GM12891 (cell line): ENCODE data around the gene EYA2.

Experiments used
- PAX5 ChIP-seq: IDR thresholded peaks from 2 replicates; pipeline ENCODE4 v1.6.1; 2011; ENCODE audit warnings: low read length, moderate library complexity, mild to moderate bottlenecking; ENCODE audit not compliant: insufficient read depth, severe bottlenecking
- POLR2A ChIP-seq: IDR thresholded peaks from 2 replicates; pipeline ENCODE4 v1.6.1; 2011; ENCODE audit warnings: low read depth, low read length, control low read depth
- POLR2AphosphoS5 ChIP-seq: IDR thresholded peaks from 2 replicates; pipeline ENCODE4 v1.6.1; 2011; ENCODE audit warnings: low read depth, low read length, control low read depth

DNA sequence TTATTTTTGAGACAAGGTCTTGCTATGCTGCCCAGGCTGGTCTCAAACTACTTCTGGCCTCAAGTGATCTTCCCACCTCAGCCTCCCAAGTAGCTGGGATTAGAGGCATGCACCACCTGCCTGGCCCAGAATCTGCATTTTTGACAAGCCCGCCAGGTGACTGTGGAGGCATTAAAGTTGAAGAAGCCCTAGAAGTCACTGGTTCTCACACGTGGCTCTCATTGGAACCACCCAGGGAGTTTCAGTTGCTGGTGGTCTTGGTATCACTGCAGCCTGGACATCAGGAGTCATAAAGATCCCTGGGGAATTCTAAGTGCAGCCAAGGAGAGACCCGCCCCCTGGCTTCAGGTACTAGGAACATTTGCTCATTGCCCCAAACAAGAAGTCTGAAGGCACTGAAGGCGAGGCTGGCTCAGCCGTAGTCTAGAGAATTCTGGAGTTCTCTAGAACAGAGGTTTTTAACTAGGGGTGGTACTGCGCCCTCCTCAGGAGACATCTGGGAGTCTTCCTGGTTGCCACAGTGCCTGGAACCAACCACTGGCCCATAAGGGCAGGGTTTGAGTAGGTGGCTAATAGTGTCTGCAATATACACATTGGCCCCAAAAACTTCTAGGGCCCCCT lies 279.1 kb downstream of the EYA2 start:
- no peak for TF ChIP-seq POLR2AphosphoS5
- no peak for TF ChIP-seq POLR2A
- TF ChIP-seq PAX5: no peak
